Endothelial cell of umbilical vein (primary cell): ENCODE measurements around the gene SYCE1. TPM values are rescaled to one million over a fixed set of nuclear protein-coding genes. Genes with fewer than 3 reads are reported as not detected.
"Not testable (repeated sequence)": the region's sequence is repeated elsewhere in the genome, so short reads cannot be mapped to it uniquely, and the experiment has no call there.

Experiments used
- BruUV-seq: library from RNA; stranded (reverse); fragments of 400-500 nt; replicated peaks from 2 replicates; lab custom pipeline; 2021; lab: Mats Ljungman, UMichigan
- CTCF ChIA-PET: fragments of 300-600, 350-600 bp; sonication (Branson Sonifier 250); formaldehyde crosslinking; loops from one replicate; lab custom pipeline; 2021; ENCODE audit warnings: antibody characterized with exemption, inconsistent platforms; lab: Charles Lee
- POLR2A ChIA-PET: fragments of 300-600, 350-600 bp; sonication (Branson Sonifier 250); formaldehyde crosslinking; loops from one replicate; lab custom pipeline; 2021; ENCODE audit warnings: antibody characterized with exemption, inconsistent platforms; lab: Charles Lee
- DNase-seq: peaks from one replicate; pipeline ENCODE4 v3.0.0-alpha.2; 2011; ENCODE audit warnings: low read depth, low spot score
- FAIRE-seq: peaks from 2 replicates; lab custom pipeline; 2011; peaks lifted over from hg19 to GRCh38; lab: Jason Lieb, UNC
- H2AFZ ChIP-seq: 2 replicates; pipeline ENCODE4 v1.6.0; 2012; ENCODE audit warnings: low read depth, low read length, control low read depth, inconsistent platforms
- H3K27ac ChIP-seq: 2 replicates; pipeline ENCODE4 v1.5.1; 2011; ENCODE audit warnings: low read depth, mild to moderate bottlenecking, control low read depth, low read length, moderate library complexity; ENCODE audit not compliant: insufficient read depth
- H3K27me3 ChIP-seq, 2 experiments: 2 replicates each; pipeline versions ENCODE4 v1.6.0 to v1.6.1; 2011; ENCODE audit warnings: low read length in 2 of 2, mixed read lengths in 1 of 2; ENCODE audit not compliant: control insufficient read depth in 2 of 2, insufficient read depth in 2 of 2
- H3K36me3 ChIP-seq, 2 experiments: 2 replicates in 1 of 2; 3 replicates in 1 of 2; pipeline ENCODE4 v1.5.1; 2011; ENCODE audit warnings: low read length in 2 of 2, mild to moderate bottlenecking in 1 of 2, moderate library complexity in 1 of 2; ENCODE audit not compliant: control insufficient read depth in 2 of 2, insufficient read depth in 2 of 2; ENCODE audit errors: extremely low read depth in 1 of 2
- H3K4me1 ChIP-seq: 3 replicates; pipeline ENCODE4 v1.5.1; 2011; ENCODE audit warnings: mild to moderate bottlenecking, low read length; ENCODE audit not compliant: control insufficient read depth, insufficient read depth; ENCODE audit errors: extremely low read depth
- H3K4me2 ChIP-seq: 2 replicates; pipeline ENCODE4 v1.6.1; 2011; ENCODE audit warnings: low read length, control low read depth, mixed read lengths; ENCODE audit not compliant: insufficient read depth
- H3K4me3 ChIP-seq, 3 experiments: fragments of 200-600 bp in 1 of 3; sonication (generic), shearing (Covaris generic) in 1 of 3; replicated peaks in 1 of 3; 2 replicates each; pipeline ENCODE4 v1.5.1; 2011 to 2016; ENCODE audit warnings: control low read depth in 3 of 3, low read length in 3 of 3, mild to moderate bottlenecking in 2 of 3, inconsistent platforms in 1 of 3, low read depth in 1 of 3, moderate library complexity in 1 of 3; ENCODE audit not compliant: insufficient read depth in 1 of 3
- H3K79me2 ChIP-seq: 2 replicates; pipeline ENCODE4 v1.6.0; 2012; ENCODE audit warnings: low read length, inconsistent platforms; ENCODE audit not compliant: control insufficient read depth, insufficient read depth
- H3K9ac ChIP-seq: replicated peaks from 2 replicates; pipeline ENCODE3; 2011; ENCODE audit warnings: low read length, control low read depth; ENCODE audit not compliant: insufficient read depth; ENCODE audit errors: extremely low read depth
- H3K9me1 ChIP-seq: replicated peaks from 3 replicates; pipeline ENCODE4 v1.6.0; 2011; ENCODE audit warnings: mild to moderate bottlenecking, low read length; ENCODE audit not compliant: control insufficient read depth, insufficient read depth; ENCODE audit errors: extremely low read depth
- H3K9me3 ChIP-seq: replicated peaks from 2 replicates; pipeline ENCODE4 v1.5.1; 2012; ENCODE audit warnings: low read length, inconsistent platforms; ENCODE audit not compliant: control insufficient read depth, insufficient read depth
- H4K20me1 ChIP-seq: replicated peaks from 2 replicates; pipeline ENCODE3; 2011; ENCODE audit warnings: mild to moderate bottlenecking, low read length; ENCODE audit not compliant: control insufficient read depth, insufficient read depth; ENCODE audit errors: extremely low read depth
- CTCF ChIP-seq, 2 donors: IDR thresholded peaks; 1 replicate in 1 of 2; 2 replicates in 1 of 2; pipeline ENCODE4 v1.5.1; 2011; ENCODE audit warnings: low read length in 2 of 2, mild to moderate bottlenecking in 2 of 2, moderate library complexity in 2 of 2, control low read depth in 1 of 2, inconsistent platforms in 1 of 2, low read depth in 1 of 2; ENCODE audit not compliant: insufficient read depth in 1 of 2; ENCODE audit errors: extremely low read depth in 1 of 2
- FOS ChIP-seq: IDR thresholded peaks from 2 replicates; pipeline ENCODE4 v1.6.1; 2011; ENCODE audit warnings: mild to moderate bottlenecking, low read length, moderate library complexity, borderline replicate concordance; ENCODE audit not compliant: insufficient read depth
- JUN ChIP-seq: IDR thresholded peaks from 2 replicates; pipeline ENCODE4 v1.6.1; 2011; ENCODE audit warnings: borderline replicate concordance, low read depth; ENCODE audit not compliant: insufficient read length, insufficient read depth
- POLR2AphosphoS5 ChIP-seq: IDR thresholded peaks from 2 replicates; pipeline ENCODE4 v1.6.1; 2012; ENCODE audit warnings: low read depth, mild to moderate bottlenecking, control low read depth, low read length, moderate library complexity; ENCODE audit not compliant: insufficient read depth
- dilution Hi-C: fragments of 300-500 bp; cut with MboI; formaldehyde crosslinking; loops from one replicate; pipeline ENCODE4 v1.15.0; 2019; ENCODE audit warnings: low sequenced_read_pairs; ENCODE audit not compliant: extremely low pct_ligation_motif_present
- intact Hi-C: fragments of 100-400 bp; cut with micrococcal nuclease; formaldehyde crosslinking; loops from one replicate; pipeline ENCODE4 v1.10.0; 2022
- polyA plus RNA-seq, 4 experiments: library from polyadenylated mRNA; depleted of rRNA in 3 of 4; stranded (reverse) in 3 of 4; unstranded in 1 of 4; fragments of >200 nt; gene quantifications; 2 replicates each; pipeline versions ENCODE4 v1.2.1 to v1.2.3, GENCODE V29; 2011 to 2012; ENCODE audit warnings: missing spikeins in 1 of 4
- total RNA-seq: library from RNA; stranded (reverse); gene quantifications from 2 replicates; pipeline ENCODE4 v1.2.3, GENCODE V29; 2021

Gene SYCE1
- total and polyA plus RNA-seq, 2 donors (not counting 3 experiments of a cell fraction or from before 2014, with no cell fraction given) = not detected

DNA sequence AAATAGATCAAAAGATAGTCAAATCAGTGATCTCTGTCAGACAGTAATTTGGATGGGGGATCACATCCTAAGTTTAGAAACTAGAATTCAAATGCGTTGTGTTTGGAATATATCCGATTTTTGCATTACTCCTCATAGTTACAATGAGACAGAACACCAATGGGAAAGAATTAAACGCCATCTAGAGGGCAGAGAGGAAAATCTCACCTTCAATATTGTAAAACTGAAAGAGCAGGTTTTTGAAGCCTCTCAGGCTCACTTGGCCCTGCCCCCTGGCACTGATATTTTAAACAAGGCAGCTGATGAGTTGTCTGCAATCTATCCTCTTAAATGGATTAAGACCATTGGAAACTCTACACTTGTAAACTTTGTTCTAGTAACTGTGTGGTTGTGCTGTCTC is 43.5 kb upstream of the SYCE1 start:
- BruUV-seq = no TSS peak
- H3K9me1 ChIP-seq = no peaks in the 10 kb centered on the region
- ChIA-PET CTCF (interaction anchor here (2.1 kb wide), 1 partner anchor 279 kb away, joined by 7 read pairs; no protein-coding TSS in a partner anchor), POLR2A (no interaction called here)
- dilution Hi-C loops (no loop called here), intact Hi-C loops (no loop called here)
- no peak overlapping the region for H3K4me3 ChIP-seq
- H3K9ac ChIP-seq = no peak overlapping the region
- DNase-seq (peak; percentile 6), FAIRE-seq (peak; percentile 31)
- no peaks in the 10 kb centered on the region for H3K9me3 ChIP-seq
- H3K27me3 ChIP-seq = no peaks in the 10 kb centered on the region
- H2AFZ ChIP-seq = no peak overlapping the region
- no peaks in the 10 kb centered on the region for H3K36me3 ChIP-seq
- H3K4me2 ChIP-seq = no peak overlapping the region
- H3K79me2 ChIP-seq = no peaks in the 10 kb centered on the region
- H3K4me1 ChIP-seq = no peaks in the 10 kb centered on the region
- no peak overlapping the region for H3K27ac ChIP-seq
- H4K20me1 ChIP-seq = no peaks in the 10 kb centered on the region
- TF ChIP-seq POLR2AphosphoS5 = no peak
- TF ChIP-seq JUN = no peak
- no peak for TF ChIP-seq FOS
- peak in 1 of 2 donors; percentile 13 for TF ChIP-seq CTCF (IDR thresholded peaks at IDR 0.05; ENCODE audit: extremely low read depth in 1 of 2, insufficient read depth in 1 of 2, low read depth in 1 of 2, low read length in 2 of 2)

- H3K4me1 ChIP-seq, H4K20me1 ChIP-seq, POLR2A ChIA-PET, BruUV-seq, intact Hi-C loops, H3K27ac ChIP-seq, H2AFZ ChIP-seq, FAIRE-seq, H3K9me1 ChIP-seq, H3K9me3 ChIP-seq, H3K4me2 ChIP-seq, DNase-seq, H3K36me3 ChIP-seq, H3K9ac ChIP-seq, CTCF ChIA-PET, H3K4me3 ChIP-seq, H3K27me3 ChIP-seq, H3K79me2 ChIP-seq, dilution Hi-C loops: not testable (repeated sequence)
Observed at GRCh38 chr10:133603434-133603833, 38.1 kb upstream of the SYCE1 start.
